Panc1 (cell line): ENCODE results near the gene CX3CL1. TPM values are rescaled to one million over a fixed set of nuclear protein-coding genes. Genes with fewer than 3 reads are reported as not detected.

Experiments
- ATAC-seq: fragments of 200-7000 bp; cut with Tn5 transposase; 2 replicates; pipeline ENCODE4 v1.9.1; 2020; ENCODE audit warnings: mild to moderate bottlenecking, moderate library complexity
- BruUV-seq: library from RNA; stranded (reverse); fragments of 400-500 nt; replicated peaks from 2 replicates; lab custom pipeline; 2021; lab: Mats Ljungman, UMichigan
- CTCF ChIA-PET: fragments of 300-600 bp; sonication (Branson Sonifier 250); formaldehyde crosslinking; loops from one replicate; lab custom pipeline; 2022; ENCODE audit warnings: antibody characterized with exemption; lab: Charles Lee
- POLR2A ChIA-PET: fragments of 300-600 bp; sonication (Branson Sonifier 250); formaldehyde crosslinking; loops from one replicate; lab custom pipeline; 2022; ENCODE audit warnings: antibody characterized with exemption; lab: Charles Lee
- DNase-seq: peaks from one replicate; pipeline ENCODE4 v3.0.0-alpha.2; 2010; ENCODE audit warnings: low read depth, low spot score
- H3K27ac ChIP-seq: 2 replicates; pipeline ENCODE4 v1.5.1; 2011; ENCODE audit warnings: mild to moderate bottlenecking, low read length, inconsistent platforms
- H3K27me3 ChIP-seq: fragments of 200-500 bp; sonication (Bioruptor generic); 2 replicates; pipeline ENCODE4 v1.6.0; 2014; ENCODE audit warnings: low read length, inconsistent platforms; ENCODE audit not compliant: control insufficient read depth, insufficient read depth
- H3K36me3 ChIP-seq: fragments of 200-500 bp; sonication (Bioruptor generic); 2 replicates; pipeline ENCODE4 v1.5.1; 2014; ENCODE audit warnings: inconsistent platforms, mild to moderate bottlenecking, low read length, moderate library complexity; ENCODE audit not compliant: control insufficient read depth, insufficient read depth
- H3K4me1 ChIP-seq: 2 replicates; pipeline ENCODE4 v1.5.1; 2011; ENCODE audit warnings: inconsistent platforms, mild to moderate bottlenecking, low read length, moderate library complexity; ENCODE audit not compliant: control insufficient read depth, insufficient read depth
- H3K4me3 ChIP-seq, 2 experiments: 2 replicates each; pipeline ENCODE4 v1.5.1; 2011 to 2012; ENCODE audit warnings: low read depth in 2 of 2, low read length in 2 of 2, mild to moderate bottlenecking in 2 of 2, inconsistent platforms in 1 of 2, moderate library complexity in 1 of 2
- H3K9me3 ChIP-seq: fragments of 200-500 bp; sonication (Bioruptor generic); 2 replicates; pipeline ENCODE4 v1.5.1; 2014; ENCODE audit warnings: low read depth, mild to moderate bottlenecking, inconsistent platforms, low read length, moderate library complexity; ENCODE audit not compliant: control insufficient read depth, insufficient read depth
- CTCF ChIP-seq: fragments of 450-650 bp; IDR thresholded peaks from 2 replicates; pipeline ENCODE4 v1.5.1; 2017; ENCODE audit warnings: mild to moderate bottlenecking
- POLR2AphosphoS5 ChIP-seq: IDR thresholded peaks from 2 replicates; pipeline ENCODE4 v1.6.1; 2012; ENCODE audit warnings: mild to moderate bottlenecking, low read depth, low read length, moderate library complexity
- REST ChIP-seq, 2 experiments: IDR thresholded peaks; 2 replicates each; pipeline ENCODE4 v1.6.1; 2011 to 2012; ENCODE audit warnings: low read depth in 2 of 2, control low read depth in 1 of 2, low read length in 1 of 2, mild to moderate bottlenecking in 1 of 2, moderate library complexity in 1 of 2; ENCODE audit not compliant: insufficient read depth in 1 of 2
- SIN3A ChIP-seq: IDR thresholded peaks from 2 replicates; pipeline ENCODE4 v1.6.1; 2012; ENCODE audit warnings: low read depth, mild to moderate bottlenecking, low read length, moderate library complexity, borderline replicate concordance; ENCODE audit not compliant: insufficient read depth
- TCF7L2 ChIP-seq: IDR thresholded peaks from 2 replicates; pipeline ENCODE4 v1.6.1; 2011; ENCODE audit warnings: mild to moderate bottlenecking, low read depth, low read length, inconsistent platforms
- in situ Hi-C: cut with HindIII; loops from 2 replicates; pipeline ENCODE4 v1.10.0; 2016; ENCODE audit warnings: low sequenced_read_pairs, low pct_unique_long_range_greater_than_20kb
- intact Hi-C: fragments of 100-400 bp; cut with micrococcal nuclease; formaldehyde crosslinking; loops from one replicate; pipeline ENCODE4 v1.10.0; 2022; ENCODE audit not compliant: unreplicated experiment
- total RNA-seq: library from RNA; stranded (reverse); gene quantifications from one replicate; pipeline ENCODE4 v1.2.1, GENCODE V29; 2021; ENCODE audit not compliant: unreplicated experiment

The CX3CL1 gene
- total RNA-seq, 1 experiment from 2014 or later = 21.8 TPM

- TF ChIP-seq SIN3A (no peak), POLR2AphosphoS5 (no peak), REST (IDR thresholded peaks at IDR 0.05; ENCODE audit: insufficient read depth in 1 of 2, low read depth in 2 of 2, low read length in 1 of 2) (no peak), TCF7L2 (no peak), CTCF (no peak)
- Histone ChIP-seq H3K9me3 (no peaks in the 10 kb centered on the region), H3K4me3 (no peak overlapping the region), H3K27me3 (no peaks in the 10 kb centered on the region), H3K4me1 (peaks cover 41% of the 10 kb centered on the region), H3K36me3 (no peaks in the 10 kb centered on the region), H3K27ac (peak overlapping the region; percentile 1; the same call in 1 of the 2 replicates)
- peak; percentile 30 for ATAC-seq
- in situ Hi-C loops = no loop called here
- ChIA-PET CTCF (no interaction called here), POLR2A (no interaction called here)
- no peak for DNase-seq
- BruUV-seq = no TSS peak
- intact Hi-C loops = no loop called here
Measured at GRCh38 chr16:57377080-57377841, 5.0 kb downstream of the CX3CL1 start.

- Histone ChIP-seq H3K9me3 (no peaks in the 10 kb centered on the region), H3K4me3 (no peak overlapping the region), H3K36me3 (no peaks in the 10 kb centered on the region), H3K27ac (0 out of 2 replicates have a peak overlapping the region, but pooled peaks have one; percentile 12), H3K4me1 (peaks cover 25% of the 10 kb centered on the region), H3K27me3 (no peaks in the 10 kb centered on the region)
- TF ChIP-seq SIN3A (no peak), POLR2AphosphoS5 (no peak), CTCF (no peak), REST (IDR thresholded peaks at IDR 0.05; ENCODE audit: insufficient read depth in 1 of 2, low read depth in 2 of 2, low read length in 1 of 2) (no peak), TCF7L2 (peak; percentile 48; the same call in 1 of the 2 replicates)
- intact Hi-C loops (no loop called here), in situ Hi-C loops (no loop called here)
- ATAC-seq (peak; percentile 24; the same call in 1 of the 2 replicates), DNase-seq (no peak)
- BruUV-seq = no TSS peak
- POLR2A ChIA-PET = no interaction called here
- CTCF ChIA-PET = no interaction called here
Measured at GRCh38 chr16:57379579-57379978, 7.3 kb downstream of the CX3CL1 start.
